Activated T-helper 1 cell treated with anti-CD3 and anti-CD28 coated beads, Interleukin-12 subunit alpha, Interleukin-12 subunit beta, Interleukin-2, Interleukin-4 antibody, amounts not matched to agents 30 ng/mL and 10 ng/mL and 1 ng/mL, durations not matched to agents 14 hours and 24 hours and 36 hours (primary cell): ENCODE measurements around the gene ABI1. TPM values are rescaled to one million over a fixed set of nuclear protein-coding genes. Genes with fewer than 3 reads are reported as not detected.

Experiments used
- DNase-seq: peaks from one replicate; pipeline ENCODE4 v3.0.0; 2021; ENCODE audit warnings: low spot score
- H3K27ac Mint-ChIP-seq: one replicate; pipeline ENCODE4 v1.8.0; 2021; ENCODE audit warnings: mild to moderate bottlenecking, mixed read lengths
- H3K27me3 Mint-ChIP-seq: one replicate; pipeline ENCODE4 v1.8.0; 2022; ENCODE audit warnings: mild to moderate bottlenecking, moderate library complexity, mixed read lengths; ENCODE audit not compliant: insufficient read depth
- H3K36me3 Mint-ChIP-seq: one replicate; pipeline ENCODE4 v1.8.0; 2021; ENCODE audit warnings: low read depth, mixed read lengths
- H3K4me1 Mint-ChIP-seq: one replicate; pipeline ENCODE4 v1.8.0; 2021; ENCODE audit warnings: low read depth, mixed read lengths
- H3K4me3 Mint-ChIP-seq: one replicate; pipeline ENCODE4 v1.8.0; 2021; ENCODE audit warnings: mild to moderate bottlenecking, moderate library complexity, mixed read lengths
- H3K9me3 Mint-ChIP-seq: one replicate; pipeline ENCODE4 v1.8.0; 2021; ENCODE audit warnings: mixed read lengths
- intact Hi-C: fragments of 100-400 bp; cut with micrococcal nuclease; formaldehyde crosslinking; loops from one replicate; pipeline ENCODE4 v1.15.1; 2024
- total RNA-seq: library from RNA; stranded (reverse); gene quantifications from 2 replicates; pipeline ENCODE4 v1.2.3, GENCODE V29; 2022

Gene ABI1
- total RNA-seq, 1 donor from 2014 or later, result 66.6 TPM

- no peaks in the 10 kb centered on the region for H3K27me3 Mint-ChIP-seq
- H3K9me3 Mint-ChIP-seq, result no peaks in the 10 kb centered on the region
- no peak for DNase-seq
- no peak overlapping the region for H3K4me3 Mint-ChIP-seq
- intact Hi-C loops, result loop anchor here (2.0 kb wide), 1 partner anchor 19 kb away; the partner anchor contains the start of gene ABI1
- no peak overlapping the region for H3K27ac Mint-ChIP-seq
- H3K4me1 Mint-ChIP-seq, result peaks cover 62% of the 10 kb centered on the region
- peaks cover 31% of the 10 kb centered on the region for H3K36me3 Mint-ChIP-seq
These were observed 18.9 kb downstream of the ABI1 start for GRCh38 chr10:26841733-26842317.

- Mint-ChIP-seq H3K27me3 (no peaks in the 10 kb centered on the region), H3K4me1 (peaks cover 58% of the 10 kb centered on the region), H3K27ac (peak overlapping the region; percentile 56), H3K9me3 (peaks cover 6% of the 10 kb centered on the region), H3K4me3 (no peak overlapping the region), H3K36me3 (peaks cover 34% of the 10 kb centered on the region)
- DNase-seq, result no peak
- intact Hi-C loops, result loop anchor here (2.0 kb wide), 1 partner anchor 20 kb away; the partner anchor contains the start of gene ABI1
These were observed 19.6 kb downstream of the ABI1 start for GRCh38 chr10:26840938-26841732.

- Mint-ChIP-seq H3K36me3 (peaks cover 35% of the 10 kb centered on the region), H3K27me3 (no peaks in the 10 kb centered on the region), H3K4me1 (peaks cover 55% of the 10 kb centered on the region), H3K9me3 (peaks cover 6% of the 10 kb centered on the region), H3K27ac (peak overlapping the region; percentile 63), H3K4me3 (no peak overlapping the region)
- intact Hi-C loops, result loop anchor here (2.0 kb wide), 1 partner anchor 21 kb away; the partner anchor contains the start of gene ABI1
- DNase-seq, result no peak
These were observed 20.7 kb downstream of the ABI1 start for GRCh38 chr10:26839966-26840627.

- Mint-ChIP-seq H3K4me3 (no peak overlapping the region), H3K4me1 (peaks cover 33% of the 10 kb centered on the region), H3K27ac (no peak overlapping the region), H3K36me3 (peaks cover 35% of the 10 kb centered on the region), H3K9me3 (peaks cover 6% of the 10 kb centered on the region), H3K27me3 (no peaks in the 10 kb centered on the region)
- DNase-seq, result no peak
- intact Hi-C loops, result no loop called here
These were observed 23.6 kb downstream of the ABI1 start for GRCh38 chr10:26837139-26837538.

- H3K4me1 Mint-ChIP-seq, result peaks cover 21% of the 10 kb centered on the region
- H3K27ac Mint-ChIP-seq, result no peak overlapping the region
- intact Hi-C loops, result no loop called here
- H3K27me3 Mint-ChIP-seq, result no peaks in the 10 kb centered on the region
- H3K4me3 Mint-ChIP-seq, result no peak overlapping the region
- DNase-seq, result no peak
- peaks cover 33% of the 10 kb centered on the region for H3K36me3 Mint-ChIP-seq
- H3K9me3 Mint-ChIP-seq, result peaks cover 11% of the 10 kb centered on the region
These were observed 25.7 kb downstream of the ABI1 start for GRCh38 chr10:26835025-26835424.

GRCh38 chr10:26832960-26833359, 27.8 kb downstream of the ABI1 start:
- Mint-ChIP-seq H3K36me3 (peaks cover 25% of the 10 kb centered on the region), H3K4me3 (no peak overlapping the region), H3K9me3 (peaks cover 11% of the 10 kb centered on the region), H3K27ac (no peak overlapping the region), H3K27me3 (no peaks in the 10 kb centered on the region), H3K4me1 (peaks cover 17% of the 10 kb centered on the region)
- intact Hi-C loops, result no loop called here
- no peak for DNase-seq

- peaks cover 11% of the 10 kb centered on the region for H3K9me3 Mint-ChIP-seq
- no peak overlapping the region for H3K27ac Mint-ChIP-seq
- no peaks in the 10 kb centered on the region for H3K27me3 Mint-ChIP-seq
- peaks cover 20% of the 10 kb centered on the region for H3K4me1 Mint-ChIP-seq
- H3K36me3 Mint-ChIP-seq, result peaks cover 25% of the 10 kb centered on the region
- no peak for DNase-seq
- no peak overlapping the region for H3K4me3 Mint-ChIP-seq
- intact Hi-C loops, result no loop called here
These were observed 28.8 kb downstream of the ABI1 start for GRCh38 chr10:26831936-26832335.

- Mint-ChIP-seq H3K9me3 (peaks cover 5% of the 10 kb centered on the region), H3K4me1 (peaks cover 20% of the 10 kb centered on the region), H3K36me3 (peaks cover 16% of the 10 kb centered on the region), H3K4me3 (no peak overlapping the region), H3K27me3 (no peaks in the 10 kb centered on the region), H3K27ac (peak overlapping the region; percentile 10)
- DNase-seq, result no peak
- intact Hi-C loops, result loop anchor here (1.0 kb wide), 1 partner anchor 8 kb away; no protein-coding TSS in a partner anchor
These were observed 30.8 kb downstream of the ABI1 start for GRCh38 chr10:26829810-26830515.

GRCh38 chr10:26824015-26824690, 36.6 kb downstream of the ABI1 start:
- peaks cover 44% of the 10 kb centered on the region for H3K4me1 Mint-ChIP-seq
- H3K4me3 Mint-ChIP-seq, result no peak overlapping the region
- DNase-seq, result no peak
- intact Hi-C loops, result loop anchor here (1.0 kb wide), 1 partner anchor 36 kb away; the partner anchor contains the start of gene ABI1
- H3K36me3 Mint-ChIP-seq, result peaks cover 27% of the 10 kb centered on the region
- no peaks in the 10 kb centered on the region for H3K27me3 Mint-ChIP-seq
- no peak overlapping the region for H3K27ac Mint-ChIP-seq
- no peaks in the 10 kb centered on the region for H3K9me3 Mint-ChIP-seq

GRCh38 chr10:26821699-26822570, 38.8 kb downstream of the ABI1 start:
- no peaks in the 10 kb centered on the region for H3K9me3 Mint-ChIP-seq
- H3K27me3 Mint-ChIP-seq, result no peaks in the 10 kb centered on the region
- H3K4me3 Mint-ChIP-seq, result no peak overlapping the region
- H3K27ac Mint-ChIP-seq, result peak overlapping the region; percentile 64
- peaks cover 33% of the 10 kb centered on the region for H3K36me3 Mint-ChIP-seq
- no peak for DNase-seq
- intact Hi-C loops, result loop anchor here (1.0 to 2.0 kb wide), 2 partner anchors 8 to 15 kb away; no protein-coding TSS in a partner anchor
- H3K4me1 Mint-ChIP-seq, result peaks cover 44% of the 10 kb centered on the region

- Mint-ChIP-seq H3K36me3 (peaks cover 24% of the 10 kb centered on the region), H3K9me3 (peaks cover 4% of the 10 kb centered on the region), H3K4me3 (no peak overlapping the region), H3K27me3 (no peaks in the 10 kb centered on the region), H3K4me1 (peaks cover 24% of the 10 kb centered on the region), H3K27ac (no peak overlapping the region)
- DNase-seq, result no peak
- intact Hi-C loops, result no loop called here
These were observed 45.3 kb downstream of the ABI1 start for GRCh38 chr10:26815500-26815899.
